NCI-H1436 treated with DMSO at 0.1 percent for 48 hours (cell line): ENCODE data around the gene RPS6KA6.

Experiments
- DNase-seq: peaks from one replicate; lab custom pipeline; 2025; lab: John Stamatoyannopoulos, UW

The RPS6KA6 gene

DNA sequence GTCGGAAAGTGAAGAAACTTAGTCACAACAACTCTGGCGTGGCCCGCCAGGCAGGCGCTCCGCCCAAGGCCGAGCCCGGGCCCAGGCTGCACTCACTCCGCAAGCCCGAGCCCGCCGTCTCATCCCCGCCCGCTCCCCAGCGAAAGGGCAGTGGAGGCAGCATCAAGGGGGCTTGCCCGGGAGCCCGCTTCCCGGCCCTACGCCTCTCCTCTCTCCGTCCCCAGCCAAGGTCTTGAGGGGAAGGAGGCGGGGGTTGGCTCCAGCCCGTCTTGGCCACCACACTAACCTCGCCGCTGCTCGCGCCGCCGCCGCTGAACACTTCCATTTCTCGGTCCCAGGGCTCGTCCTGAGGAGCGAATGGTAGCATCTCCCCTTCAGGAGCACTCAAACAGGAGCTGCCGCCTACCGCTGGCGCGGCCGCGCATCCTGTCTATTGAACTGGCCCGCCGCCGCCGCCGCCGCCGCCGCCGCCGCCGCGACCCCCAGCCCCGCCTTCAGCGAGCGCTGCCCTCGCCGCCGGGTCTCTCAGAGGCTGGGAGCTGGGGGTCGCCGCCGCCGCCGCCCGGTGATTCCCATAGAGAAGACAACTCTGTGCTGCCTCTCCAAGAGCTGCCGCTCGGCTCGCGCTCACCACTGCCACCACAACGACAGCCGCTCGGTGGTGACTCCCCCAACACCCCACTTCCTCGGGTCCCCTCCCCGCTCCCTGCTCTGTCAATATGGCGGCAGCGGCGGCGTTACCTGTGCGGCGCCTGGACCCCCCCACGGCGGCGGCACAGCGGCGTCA is at the start of gene RPS6KA6:
RPS6KA6 (minus strand) TSS at position 667 of the 787 bp plus-strand sequence; CDS start at position 367, 300 bp downstream.
- DNase-seq = no peak

GRCh38 chrX:84224741-84225140 is 36.7 kb upstream of the RPS6KA6 start:
- no peak for DNase-seq

GRCh38 chrX:84223261-84223660 is 35.3 kb upstream of the RPS6KA6 start:
- DNase-seq = no peak

DNA sequence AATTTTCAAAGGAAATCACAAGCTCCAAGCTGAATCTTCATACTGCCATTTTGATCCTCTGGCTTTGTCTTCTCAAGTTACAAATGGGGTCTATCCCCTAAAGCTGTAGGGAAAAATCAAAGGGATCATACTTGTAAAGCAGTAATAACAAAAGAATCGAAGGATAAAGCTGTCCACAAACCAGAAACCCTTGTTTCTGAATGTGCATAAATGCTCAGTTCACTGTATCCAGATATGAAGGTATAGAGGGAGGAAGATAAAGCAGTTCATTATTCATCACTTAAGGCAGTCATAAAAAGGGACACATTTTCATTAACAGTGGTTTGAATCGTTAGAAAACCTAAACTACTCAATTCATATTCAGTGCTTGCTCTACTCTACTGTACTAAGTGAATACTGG is 33.2 kb upstream of the RPS6KA6 start:
- no peak for DNase-seq

DNA sequence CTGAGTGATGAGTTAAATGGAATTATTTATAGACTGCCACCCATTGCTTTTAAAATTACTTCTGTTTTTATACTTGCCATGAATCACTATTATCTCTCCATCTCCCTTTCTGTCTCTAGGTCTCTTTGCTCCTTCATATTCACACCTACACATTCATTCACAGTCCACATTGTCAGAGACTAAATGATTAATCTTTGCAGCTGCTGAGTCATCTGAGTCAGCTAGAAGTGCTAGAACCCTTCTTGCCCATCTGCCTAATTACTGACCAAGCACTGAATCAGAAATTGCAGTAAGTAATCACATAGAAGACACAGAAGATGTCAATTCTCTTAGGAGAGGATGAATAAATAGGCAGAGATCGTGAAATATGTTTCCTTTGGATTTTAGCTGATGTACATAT is 31.6 kb upstream of the RPS6KA6 start:
- no peak for DNase-seq

GRCh38 chrX:84218726-84219125 is 30.7 kb upstream of the RPS6KA6 start:
- DNase-seq = peak; percentile 13

DNA sequence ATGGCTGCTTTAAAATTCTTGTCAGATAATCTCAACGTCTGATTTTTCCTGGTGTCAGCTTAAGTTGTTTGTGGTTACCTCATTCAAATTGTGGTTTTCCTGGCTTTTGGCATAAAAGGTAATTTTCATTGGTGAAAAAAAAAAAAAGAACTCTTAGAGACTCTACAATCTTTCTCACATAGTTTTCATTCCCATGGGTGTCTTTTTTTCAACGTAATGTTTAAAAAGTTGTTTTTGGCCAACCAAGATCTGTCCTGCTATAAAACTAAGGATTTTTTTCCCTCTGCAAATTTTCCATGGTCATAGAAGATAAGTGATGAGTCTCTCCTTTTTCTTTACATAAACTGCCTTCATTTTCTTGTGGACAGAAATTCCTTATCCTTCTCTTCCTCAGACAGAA is 28.9 kb upstream of the RPS6KA6 start:
- no peak for DNase-seq

GRCh38 chrX:84216406-84216805 is 28.4 kb upstream of the RPS6KA6 start:
- DNase-seq = no peak

- DNase-seq = no peak
Measured at GRCh38 chrX:84205276-84205675, 17.3 kb upstream of the RPS6KA6 start.

DNA sequence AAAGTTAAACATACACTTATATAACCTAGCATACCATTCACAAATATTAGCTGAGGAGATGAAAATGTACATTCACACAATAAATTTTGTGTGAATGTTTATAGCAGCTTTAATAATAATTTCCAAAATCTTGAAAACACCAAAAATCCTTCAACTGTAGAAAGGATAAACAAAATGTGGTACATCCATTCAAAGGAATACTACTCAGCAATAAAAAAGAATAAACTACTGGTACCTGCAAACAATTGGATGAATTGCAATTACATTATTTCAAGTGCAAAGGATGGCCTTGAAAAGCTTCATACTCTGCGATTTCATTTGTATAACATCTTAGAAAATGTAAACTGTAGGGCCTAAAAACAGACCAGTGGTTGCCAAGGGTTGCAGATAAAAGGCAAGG is 11.7 kb upstream of the RPS6KA6 start:
- no peak for DNase-seq

- no peak for DNase-seq
Measured at GRCh38 chrX:84197550-84197949, 9.6 kb upstream of the RPS6KA6 start.

DNA sequence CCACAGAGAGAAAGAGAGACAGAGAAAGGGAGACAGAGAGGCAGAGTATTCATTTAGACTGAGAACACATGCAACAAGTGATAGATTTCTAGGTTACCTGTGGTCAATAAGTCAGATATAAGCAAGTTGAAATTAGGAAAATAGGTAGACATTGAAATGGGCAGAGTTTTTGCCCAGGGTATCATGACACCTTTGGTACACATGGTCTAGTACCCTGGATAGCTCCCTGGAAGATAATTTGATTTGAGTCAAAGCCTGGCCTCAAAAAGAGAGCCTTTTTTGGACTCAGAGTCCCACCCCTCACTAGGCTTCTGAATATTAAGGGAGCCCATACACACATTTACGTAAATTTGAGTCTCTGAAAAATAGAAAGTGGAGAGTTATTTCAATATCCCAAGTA is 4.0 kb upstream of the RPS6KA6 start:
- DNase-seq = no peak

DNA sequence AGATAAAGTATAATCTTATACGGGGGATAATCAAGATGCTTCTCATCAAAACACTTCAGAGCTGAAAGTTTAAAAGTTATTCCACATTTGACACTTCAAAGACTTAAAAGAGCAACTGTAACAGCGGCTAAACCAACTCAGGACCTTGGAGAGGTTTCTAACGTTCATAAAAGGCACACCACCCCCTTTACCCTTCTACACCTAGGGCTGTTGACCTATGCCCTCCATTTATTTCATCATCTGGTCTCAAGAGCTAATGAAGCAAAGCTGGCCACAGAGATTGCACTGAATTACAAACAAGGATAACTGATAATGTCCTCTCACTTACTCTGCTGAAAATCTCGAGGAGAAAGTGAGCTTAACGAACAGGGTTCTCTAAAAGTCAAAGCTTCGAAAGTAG is 1.1 kb upstream of the RPS6KA6 start:
- DNase-seq = no peak

- peak; percentile 58 for DNase-seq
Measured at GRCh38 chrX:84188320-84188834, 378 bp upstream of the RPS6KA6 start.

DNA sequence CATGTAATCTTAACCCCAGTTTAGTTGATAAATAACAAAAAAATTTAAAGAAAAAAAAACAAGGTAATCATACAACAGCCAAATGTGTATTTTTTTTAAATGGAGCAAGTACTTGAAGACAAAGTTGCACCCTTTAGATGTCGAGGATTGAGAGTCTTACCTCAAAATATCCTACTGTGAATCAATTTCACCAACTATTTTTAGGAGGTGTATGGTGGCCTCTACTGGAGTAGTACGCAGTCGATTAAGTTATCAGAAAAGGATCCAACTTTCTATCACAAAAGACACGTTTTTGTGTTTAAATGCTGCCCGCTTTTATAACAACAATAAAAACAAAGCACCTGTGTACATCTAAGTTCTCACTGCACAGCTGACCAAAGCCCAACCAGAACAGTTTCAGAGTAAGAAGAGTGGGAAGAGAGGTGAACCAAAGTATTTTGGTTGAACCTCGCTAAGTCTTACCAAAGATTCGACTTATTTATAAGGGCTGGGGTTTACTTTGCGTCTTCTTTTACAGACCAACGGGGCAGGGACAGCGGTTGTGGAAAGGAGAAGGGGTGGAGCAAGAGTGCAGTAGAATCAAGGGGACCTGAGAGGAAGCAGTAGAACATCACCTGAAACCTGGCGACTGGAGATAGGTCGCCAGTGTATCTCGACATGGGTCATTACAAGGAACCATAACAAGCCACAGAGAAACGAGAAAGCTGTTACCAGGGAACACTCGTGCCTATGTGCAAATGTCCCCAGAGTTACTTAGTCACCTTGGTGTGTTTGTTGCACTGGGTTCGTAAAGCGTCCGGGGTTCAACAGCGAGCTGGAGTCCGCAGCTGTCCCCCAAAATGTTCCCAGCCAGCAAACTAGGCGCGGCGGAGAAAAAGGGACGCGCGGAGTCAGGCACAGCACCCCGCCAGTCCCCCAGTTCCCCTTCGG is 1.1 kb downstream of the RPS6KA6 start:
- DNase-seq = no peak

DNA sequence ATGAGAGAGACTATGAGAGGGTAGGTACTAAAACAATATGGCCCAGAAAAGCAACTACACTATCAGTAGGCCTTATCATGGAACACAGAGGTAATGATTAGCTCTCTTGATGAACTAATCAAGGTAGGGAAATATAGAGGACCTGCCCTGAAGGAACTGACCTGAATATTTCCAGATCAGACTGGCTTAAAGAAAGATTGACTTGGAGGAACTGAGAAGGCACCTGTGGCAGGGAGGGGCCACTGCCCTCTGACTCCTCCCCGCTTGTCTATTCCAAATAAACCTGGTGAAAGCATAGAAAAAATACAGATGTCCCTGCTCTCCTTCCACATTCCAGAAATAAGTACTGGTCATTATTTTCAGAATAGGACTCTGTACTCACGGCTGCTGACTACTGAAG is 5.5 kb downstream of the RPS6KA6 start:
- DNase-seq = no peak

- DNase-seq = no peak
Measured at GRCh38 chrX:84175958-84176357, 12.0 kb downstream of the RPS6KA6 start.

DNA sequence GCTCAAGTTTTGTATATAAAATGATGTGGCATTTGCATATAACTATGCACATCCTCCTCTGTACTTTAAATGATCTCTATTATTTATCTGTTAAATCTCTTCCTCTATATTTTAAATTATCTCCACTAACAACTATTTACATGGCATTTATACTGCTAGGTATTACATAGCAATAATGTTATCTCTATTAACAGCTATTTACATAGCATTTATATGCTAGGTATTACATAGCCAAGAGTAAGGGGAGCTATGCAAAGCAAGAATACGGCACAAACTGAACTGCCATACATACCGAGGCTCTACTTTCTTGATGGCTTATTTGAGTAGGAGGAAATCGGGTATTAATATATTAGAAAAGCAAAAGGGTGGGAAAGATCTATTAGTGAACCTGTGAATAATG is 12.7 kb downstream of the RPS6KA6 start:
- no peak for DNase-seq

- no peak for DNase-seq
Measured at GRCh38 chrX:84174348-84174747, 13.7 kb downstream of the RPS6KA6 start.

DNA sequence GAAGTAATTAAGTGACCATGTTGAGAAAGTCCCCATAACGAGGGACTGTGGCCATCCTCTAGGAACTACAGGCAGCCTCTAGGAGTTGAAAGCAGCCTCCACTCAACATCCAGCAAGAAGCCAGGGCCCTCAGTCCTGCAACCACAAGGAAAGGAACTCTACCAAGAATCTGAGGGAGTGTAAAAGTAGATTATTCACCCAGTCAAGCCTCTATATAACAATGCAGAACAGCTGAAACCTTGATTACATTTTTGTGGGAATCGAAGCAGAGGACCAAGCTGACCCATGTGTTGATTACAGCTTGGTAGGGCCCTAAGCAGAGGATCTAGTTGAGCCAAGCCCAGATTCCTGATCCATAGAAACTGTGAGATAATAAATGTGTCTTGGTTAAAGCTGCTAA is 17.1 kb downstream of the RPS6KA6 start:
- no peak for DNase-seq

DNA sequence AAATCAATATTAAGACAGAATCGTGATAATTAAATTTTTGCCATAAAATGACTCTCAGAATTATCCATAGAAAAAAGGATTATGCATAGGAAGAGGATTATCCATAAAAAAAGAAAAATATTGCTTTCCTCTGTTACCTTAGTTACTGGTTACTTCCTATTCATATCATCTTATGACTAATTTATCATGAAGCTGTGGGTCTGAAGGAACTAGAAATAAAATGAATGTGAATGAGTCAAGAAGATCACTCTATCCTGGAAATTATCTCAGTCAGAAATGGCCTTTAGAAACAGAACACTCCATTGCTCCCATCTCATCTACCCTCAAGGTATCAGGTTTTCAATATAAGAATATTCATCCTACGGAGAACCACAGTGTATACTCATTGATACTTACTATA is 19.4 kb downstream of the RPS6KA6 start:
- no peak for DNase-seq

DNA sequence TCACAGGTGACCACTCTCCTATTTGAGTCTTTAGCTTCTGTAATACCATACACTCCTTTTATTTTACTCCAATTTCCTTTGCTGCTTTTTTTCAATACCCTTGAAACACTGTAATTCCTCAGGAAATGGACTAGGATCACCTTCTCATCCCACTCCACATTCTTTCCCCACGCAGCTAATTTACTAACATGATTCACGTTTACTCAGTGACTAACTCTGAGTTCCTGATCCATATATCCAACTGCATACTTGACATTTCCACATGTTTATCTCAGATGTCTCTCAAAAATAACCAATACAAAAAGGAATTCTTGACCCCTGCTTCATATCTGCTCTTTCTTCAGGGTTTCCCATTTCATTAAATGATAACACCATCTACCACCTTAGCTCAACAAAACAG is 19.9 kb downstream of the RPS6KA6 start:
- no peak for DNase-seq

DNA sequence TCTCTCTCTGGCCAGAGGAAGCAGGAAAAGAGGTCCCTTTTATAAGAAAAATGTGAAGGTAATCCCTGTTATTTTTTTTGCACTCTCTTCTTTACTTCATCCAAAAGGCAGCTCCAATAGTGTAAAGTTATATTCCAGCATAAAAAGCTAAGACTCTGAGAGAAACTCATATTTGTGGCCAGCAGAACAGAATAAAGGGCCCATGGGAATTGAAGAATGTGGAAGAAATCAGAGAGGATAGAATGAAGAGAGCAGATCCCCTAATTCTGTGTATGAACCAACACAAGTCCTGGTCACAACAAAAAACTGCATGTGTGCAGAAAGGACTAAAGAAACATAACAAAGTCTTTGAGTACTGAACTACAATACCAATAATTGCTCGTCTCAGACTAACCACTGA is 22.3 kb downstream of the RPS6KA6 start:
- no peak for DNase-seq
